Panc1 (cell line): ENCODE data around the gene GRIN1. TPM values are rescaled to one million over a fixed set of nuclear protein-coding genes. Genes with fewer than 3 reads are reported as not detected.
A peak's percentile ranks its signal among the peaks of the same experiment; 100 is the strongest.

ENCODE experiments used
- ATAC-seq: fragments of 200-7000 bp; cut with Tn5 transposase; 2 replicates; pipeline ENCODE4 v1.9.1; 2020; ENCODE audit warnings: mild to moderate bottlenecking, moderate library complexity
- BruUV-seq: library from RNA; stranded (reverse); fragments of 400-500 nt; replicated peaks from 2 replicates; lab custom pipeline; 2021; lab: Mats Ljungman, UMichigan
- CTCF ChIA-PET: fragments of 300-600 bp; sonication (Branson Sonifier 250); formaldehyde crosslinking; loops from one replicate; lab custom pipeline; 2022; ENCODE audit warnings: antibody characterized with exemption; lab: Charles Lee
- POLR2A ChIA-PET: fragments of 300-600 bp; sonication (Branson Sonifier 250); formaldehyde crosslinking; loops from one replicate; lab custom pipeline; 2022; ENCODE audit warnings: antibody characterized with exemption; lab: Charles Lee
- DNase-seq: peaks from one replicate; pipeline ENCODE4 v3.0.0-alpha.2; 2010; ENCODE audit warnings: low read depth, low spot score
- H3K27ac ChIP-seq: 2 replicates; pipeline ENCODE4 v1.5.1; 2011; ENCODE audit warnings: mild to moderate bottlenecking, low read length, inconsistent platforms
- H3K27me3 ChIP-seq: fragments of 200-500 bp; sonication (Bioruptor generic); 2 replicates; pipeline ENCODE4 v1.6.0; 2014; ENCODE audit warnings: low read length, inconsistent platforms; ENCODE audit not compliant: control insufficient read depth, insufficient read depth
- H3K36me3 ChIP-seq: fragments of 200-500 bp; sonication (Bioruptor generic); 2 replicates; pipeline ENCODE4 v1.5.1; 2014; ENCODE audit warnings: inconsistent platforms, mild to moderate bottlenecking, low read length, moderate library complexity; ENCODE audit not compliant: control insufficient read depth, insufficient read depth
- H3K4me1 ChIP-seq: 2 replicates; pipeline ENCODE4 v1.5.1; 2011; ENCODE audit warnings: inconsistent platforms, mild to moderate bottlenecking, low read length, moderate library complexity; ENCODE audit not compliant: control insufficient read depth, insufficient read depth
- H3K4me3 ChIP-seq, 2 experiments: 2 replicates each; pipeline ENCODE4 v1.5.1; 2011 to 2012; ENCODE audit warnings: low read depth in 2 of 2, low read length in 2 of 2, mild to moderate bottlenecking in 2 of 2, inconsistent platforms in 1 of 2, moderate library complexity in 1 of 2
- H3K9me3 ChIP-seq: fragments of 200-500 bp; sonication (Bioruptor generic); 2 replicates; pipeline ENCODE4 v1.5.1; 2014; ENCODE audit warnings: low read depth, mild to moderate bottlenecking, inconsistent platforms, low read length, moderate library complexity; ENCODE audit not compliant: control insufficient read depth, insufficient read depth
- POLR2AphosphoS5 ChIP-seq: IDR thresholded peaks from 2 replicates; pipeline ENCODE4 v1.6.1; 2012; ENCODE audit warnings: mild to moderate bottlenecking, low read depth, low read length, moderate library complexity
- SIN3A ChIP-seq: IDR thresholded peaks from 2 replicates; pipeline ENCODE4 v1.6.1; 2012; ENCODE audit warnings: low read depth, mild to moderate bottlenecking, low read length, moderate library complexity, borderline replicate concordance; ENCODE audit not compliant: insufficient read depth
- TCF7L2 ChIP-seq: IDR thresholded peaks from 2 replicates; pipeline ENCODE4 v1.6.1; 2011; ENCODE audit warnings: mild to moderate bottlenecking, low read depth, low read length, inconsistent platforms
- in situ Hi-C: cut with HindIII; loops from 2 replicates; pipeline ENCODE4 v1.10.0; 2016; ENCODE audit warnings: low sequenced_read_pairs, low pct_unique_long_range_greater_than_20kb
- intact Hi-C: fragments of 100-400 bp; cut with micrococcal nuclease; formaldehyde crosslinking; loops from one replicate; pipeline ENCODE4 v1.10.0; 2022; ENCODE audit not compliant: unreplicated experiment
- total RNA-seq: library from RNA; stranded (reverse); gene quantifications from one replicate; pipeline ENCODE4 v1.2.1, GENCODE V29; 2021; ENCODE audit not compliant: unreplicated experiment
- TF ChIP-seq, protein P1 (sequence below): fragments of 450-650 bp; IDR thresholded peaks from 2 replicates; pipeline ENCODE4 v1.5.1; 2017; ENCODE audit warnings: mild to moderate bottlenecking
- TF ChIP-seq, protein P2 (sequence below), 2 experiments: IDR thresholded peaks; 2 replicates each; pipeline ENCODE4 v1.6.1; 2011 to 2012; ENCODE audit warnings: low read depth in 2 of 2, control low read depth in 1 of 2, low read length in 1 of 2, mild to moderate bottlenecking in 1 of 2, moderate library complexity in 1 of 2; ENCODE audit not compliant: insufficient read depth in 1 of 2

Gene GRIN1
- total RNA-seq, 1 experiment from 2014 or later, result 4.9 TPM

DNA sequence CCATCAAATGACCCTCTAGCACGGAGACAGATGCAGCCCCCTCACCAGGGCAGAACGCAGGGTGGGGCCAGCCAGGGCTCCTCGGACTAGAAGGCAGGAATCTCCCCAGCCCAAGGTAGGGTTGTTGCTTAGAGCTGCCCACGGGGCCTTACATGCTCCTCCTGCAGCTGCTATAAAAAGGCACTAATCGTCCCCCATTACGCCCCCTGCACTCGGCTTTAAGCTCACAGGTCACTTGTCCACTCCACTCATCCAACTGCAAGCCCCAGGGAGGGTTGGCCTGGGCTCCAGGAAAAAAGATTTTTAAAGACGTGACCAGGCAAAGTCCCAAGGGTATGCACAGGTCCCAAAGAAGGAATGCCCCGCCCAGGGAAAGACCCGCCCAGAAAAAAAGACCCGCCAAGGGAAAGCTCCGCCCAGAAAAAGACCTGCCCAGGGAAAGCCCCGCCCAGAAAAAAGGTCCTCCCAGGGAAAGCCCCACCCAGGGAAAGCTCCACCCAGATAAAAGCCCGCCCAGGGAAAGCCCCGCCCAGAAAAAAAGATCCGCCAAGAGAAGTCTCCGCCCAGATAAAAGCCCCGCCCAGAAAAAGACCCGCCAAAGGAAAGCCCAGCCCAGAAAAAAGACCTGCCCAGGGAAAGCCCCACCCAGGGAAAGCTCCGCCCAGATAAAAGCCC lies 11.1 kb downstream of the GRIN1 start:
- H3K4me1 ChIP-seq, result no peaks in the 10 kb centered on the region
- H3K27ac ChIP-seq, result no peak overlapping the region
- H3K27me3 ChIP-seq, result no peaks in the 10 kb centered on the region
- POLR2A ChIA-PET, result interaction anchor here (0.6 kb wide), 1 partner anchor 158 kb away, joined by 7 read pairs; no protein-coding TSS in a partner anchor
- intact Hi-C loops, result no loop called here
- H3K4me3 ChIP-seq, result no peak overlapping the region
- no TSS peak for BruUV-seq
- DNase-seq (no peak), ATAC-seq (no peak)
- H3K36me3 ChIP-seq, result no peaks in the 10 kb centered on the region
- no peaks in the 10 kb centered on the region for H3K9me3 ChIP-seq
- CTCF ChIA-PET, result interaction anchor here (0.7 to 1.4 kb wide), 3 partner anchors 13 to 20 kb away, joined by 6 to 15 read pairs (median 9); no protein-coding TSS in a partner anchor
- TF ChIP-seq, protein P1, sequence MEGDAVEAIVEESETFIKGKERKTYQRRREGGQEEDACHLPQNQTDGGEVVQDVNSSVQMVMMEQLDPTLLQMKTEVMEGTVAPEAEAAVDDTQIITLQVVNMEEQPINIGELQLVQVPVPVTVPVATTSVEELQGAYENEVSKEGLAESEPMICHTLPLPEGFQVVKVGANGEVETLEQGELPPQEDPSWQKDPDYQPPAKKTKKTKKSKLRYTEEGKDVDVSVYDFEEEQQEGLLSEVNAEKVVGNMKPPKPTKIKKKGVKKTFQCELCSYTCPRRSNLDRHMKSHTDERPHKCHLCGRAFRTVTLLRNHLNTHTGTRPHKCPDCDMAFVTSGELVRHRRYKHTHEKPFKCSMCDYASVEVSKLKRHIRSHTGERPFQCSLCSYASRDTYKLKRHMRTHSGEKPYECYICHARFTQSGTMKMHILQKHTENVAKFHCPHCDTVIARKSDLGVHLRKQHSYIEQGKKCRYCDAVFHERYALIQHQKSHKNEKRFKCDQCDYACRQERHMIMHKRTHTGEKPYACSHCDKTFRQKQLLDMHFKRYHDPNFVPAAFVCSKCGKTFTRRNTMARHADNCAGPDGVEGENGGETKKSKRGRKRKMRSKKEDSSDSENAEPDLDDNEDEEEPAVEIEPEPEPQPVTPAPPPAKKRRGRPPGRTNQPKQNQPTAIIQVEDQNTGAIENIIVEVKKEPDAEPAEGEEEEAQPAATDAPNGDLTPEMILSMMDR, result no peak
- TF ChIP-seq TCF7L2, result no peak
- TF ChIP-seq SIN3A, result no peak
- no peak for TF ChIP-seq POLR2AphosphoS5
- TF ChIP-seq, protein P2, sequence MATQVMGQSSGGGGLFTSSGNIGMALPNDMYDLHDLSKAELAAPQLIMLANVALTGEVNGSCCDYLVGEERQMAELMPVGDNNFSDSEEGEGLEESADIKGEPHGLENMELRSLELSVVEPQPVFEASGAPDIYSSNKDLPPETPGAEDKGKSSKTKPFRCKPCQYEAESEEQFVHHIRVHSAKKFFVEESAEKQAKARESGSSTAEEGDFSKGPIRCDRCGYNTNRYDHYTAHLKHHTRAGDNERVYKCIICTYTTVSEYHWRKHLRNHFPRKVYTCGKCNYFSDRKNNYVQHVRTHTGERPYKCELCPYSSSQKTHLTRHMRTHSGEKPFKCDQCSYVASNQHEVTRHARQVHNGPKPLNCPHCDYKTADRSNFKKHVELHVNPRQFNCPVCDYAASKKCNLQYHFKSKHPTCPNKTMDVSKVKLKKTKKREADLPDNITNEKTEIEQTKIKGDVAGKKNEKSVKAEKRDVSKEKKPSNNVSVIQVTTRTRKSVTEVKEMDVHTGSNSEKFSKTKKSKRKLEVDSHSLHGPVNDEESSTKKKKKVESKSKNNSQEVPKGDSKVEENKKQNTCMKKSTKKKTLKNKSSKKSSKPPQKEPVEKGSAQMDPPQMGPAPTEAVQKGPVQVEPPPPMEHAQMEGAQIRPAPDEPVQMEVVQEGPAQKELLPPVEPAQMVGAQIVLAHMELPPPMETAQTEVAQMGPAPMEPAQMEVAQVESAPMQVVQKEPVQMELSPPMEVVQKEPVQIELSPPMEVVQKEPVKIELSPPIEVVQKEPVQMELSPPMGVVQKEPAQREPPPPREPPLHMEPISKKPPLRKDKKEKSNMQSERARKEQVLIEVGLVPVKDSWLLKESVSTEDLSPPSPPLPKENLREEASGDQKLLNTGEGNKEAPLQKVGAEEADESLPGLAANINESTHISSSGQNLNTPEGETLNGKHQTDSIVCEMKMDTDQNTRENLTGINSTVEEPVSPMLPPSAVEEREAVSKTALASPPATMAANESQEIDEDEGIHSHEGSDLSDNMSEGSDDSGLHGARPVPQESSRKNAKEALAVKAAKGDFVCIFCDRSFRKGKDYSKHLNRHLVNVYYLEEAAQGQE (IDR thresholded peaks at IDR 0.05; ENCODE audit: insufficient read depth in 1 of 2, low read depth in 2 of 2, low read length in 1 of 2), result no peak
- in situ Hi-C loops, result no loop called here

DNA sequence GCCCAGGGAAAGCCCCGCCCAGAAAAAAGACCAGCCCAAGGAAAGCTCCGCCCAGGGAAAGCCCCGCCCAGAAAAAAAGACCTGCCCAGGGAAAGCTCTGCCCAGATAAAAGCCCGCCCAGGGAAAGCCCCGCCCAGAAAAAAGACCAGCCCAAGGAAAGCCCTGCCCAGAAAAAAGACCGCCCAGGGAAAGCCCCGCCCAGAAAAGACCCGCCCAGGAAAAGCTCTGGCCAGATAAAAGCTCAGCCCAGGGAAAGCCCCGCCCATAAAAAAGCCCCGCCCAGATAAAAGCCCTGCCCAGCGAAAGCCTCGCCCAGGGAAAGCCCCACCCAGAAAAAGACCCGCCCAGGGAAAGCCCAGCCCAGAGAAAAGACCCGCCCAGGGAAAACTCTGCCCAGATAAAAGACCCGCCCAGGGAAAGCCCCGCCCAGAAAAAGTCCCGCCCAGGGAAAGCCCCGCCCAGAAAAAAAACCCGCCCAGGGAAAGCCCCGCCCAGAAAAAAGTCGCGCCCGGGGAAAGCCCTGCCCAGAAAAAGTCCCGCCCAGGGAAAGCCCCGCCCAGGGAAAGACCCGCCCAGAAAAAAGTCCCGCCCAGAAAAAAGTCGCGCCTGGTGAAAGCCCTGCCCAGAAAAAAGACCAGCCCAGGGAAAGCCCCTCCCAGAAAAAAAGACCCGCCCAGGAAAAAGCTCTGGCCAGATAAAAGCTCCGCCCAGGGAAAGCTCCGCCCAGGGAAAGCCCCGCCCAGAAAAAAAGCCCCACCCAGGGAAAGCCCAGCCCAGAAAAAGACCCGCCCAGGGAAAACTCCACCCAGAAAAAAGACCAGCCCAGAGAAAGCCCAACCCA lies 11.9 kb downstream of the GRIN1 start:
- intact Hi-C loops, result no loop called here
- no peak overlapping the region for H3K27ac ChIP-seq
- no TSS peak for BruUV-seq
- DNase-seq, result no peak
- H3K9me3 ChIP-seq, result no peaks in the 10 kb centered on the region
- in situ Hi-C loops, result no loop called here
- no peaks in the 10 kb centered on the region for H3K4me1 ChIP-seq
- no peaks in the 10 kb centered on the region for H3K27me3 ChIP-seq
- no peak overlapping the region for H3K4me3 ChIP-seq
- ChIA-PET POLR2A (interaction anchor here (0.7 kb wide), 3 partner anchors 21 to 90 kb away, joined by 3 to 21 read pairs (median 4); no protein-coding TSS in a partner anchor), CTCF (interaction anchor here (0.7 to 1.4 kb wide), 3 partner anchors 12 to 21 kb away, joined by 6 to 15 read pairs (median 9); no protein-coding TSS in a partner anchor)
- H3K36me3 ChIP-seq, result no peaks in the 10 kb centered on the region
- peak; percentile 47; the same call in 1 of the 2 replicates for ATAC-seq
- TF ChIP-seq POLR2AphosphoS5 (no peak), TCF7L2 (no peak), SIN3A (no peak)
- TF ChIP-seq, protein P1, result no peak
- TF ChIP-seq, protein P2 (IDR thresholded peaks at IDR 0.05; ENCODE audit: insufficient read depth in 1 of 2, low read depth in 2 of 2, low read length in 1 of 2), result no peak
